HG03520 (cell line): ENCODE data around the gene VAT1.
"Not testable (repeated sequence)": the region's sequence is repeated elsewhere in the genome, so short reads cannot be mapped to it uniquely, and the experiment has no call there.

Experiments used
- ATAC-seq: cut with Tn5 transposase; IDR thresholded peaks from one replicate; pipeline ENCODE4 v1.9.1; 2021; ENCODE audit warnings: mild to moderate bottlenecking, moderate library complexity; ENCODE audit not compliant: unreplicated experiment

Gene VAT1

DNA sequence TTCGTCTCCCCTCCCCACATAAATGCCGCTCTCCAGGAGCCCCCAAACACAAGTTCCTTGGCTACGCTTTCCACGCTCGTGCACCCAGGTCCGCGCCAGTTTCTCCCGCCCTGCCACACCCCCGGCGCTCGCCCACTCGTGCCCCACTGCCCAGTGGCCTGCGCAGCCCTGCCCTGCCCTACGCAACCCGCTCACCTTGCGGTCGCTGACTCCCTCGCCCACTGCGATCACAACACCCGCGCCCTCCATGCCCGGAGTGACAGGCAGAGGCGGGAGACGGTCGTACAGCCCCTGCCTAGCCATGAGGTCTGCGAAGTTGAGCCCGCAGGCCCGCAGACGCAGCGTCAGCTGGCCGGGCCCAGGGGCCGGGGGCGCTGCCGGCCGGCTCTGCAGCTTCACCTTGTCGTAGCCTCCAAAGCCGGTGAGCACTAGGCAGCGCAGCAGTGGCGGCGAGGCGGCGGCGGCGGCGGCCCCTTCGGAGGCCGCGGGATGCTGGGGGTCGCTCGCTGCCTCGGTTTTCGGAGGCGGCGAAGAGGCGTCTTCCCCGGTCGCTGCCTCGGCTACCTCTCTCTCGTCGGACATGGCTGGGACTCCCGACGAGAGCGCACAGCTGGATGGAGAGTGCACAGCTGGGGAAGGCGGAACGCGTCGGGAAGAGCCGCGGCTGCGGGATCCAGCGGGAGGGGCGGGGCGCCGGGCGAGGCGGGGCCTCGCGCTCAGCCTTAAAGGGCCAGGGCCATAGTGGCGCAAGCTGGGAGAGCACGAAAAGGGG, at the start of gene VAT1:
TSS of gene VAT1 (minus strand) at position 645 of the 772 bp plus-strand sequence. CDS start at position 582, 63 bp downstream.
- ATAC-seq: no peak

DNA sequence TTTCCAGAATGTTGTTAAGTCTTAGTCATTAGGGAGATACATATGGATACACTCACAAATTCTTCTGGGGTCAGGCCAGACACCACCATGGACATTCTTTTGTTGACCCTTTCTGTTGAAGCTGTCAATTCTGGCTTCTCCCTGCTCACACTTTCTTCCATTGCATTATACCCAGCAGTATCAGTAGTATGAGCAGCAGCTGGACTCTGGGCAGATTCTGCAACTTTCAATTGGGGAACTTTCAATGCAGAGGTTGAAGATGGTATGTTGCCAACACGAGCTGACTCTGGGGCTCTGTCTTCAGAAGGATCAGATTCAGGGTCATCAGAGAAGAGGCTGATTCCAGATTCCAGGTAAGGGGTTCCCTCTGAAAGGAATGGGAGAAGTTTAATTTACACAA, 48.7 kb upstream of the VAT1 start:
- no peak for ATAC-seq

DNA sequence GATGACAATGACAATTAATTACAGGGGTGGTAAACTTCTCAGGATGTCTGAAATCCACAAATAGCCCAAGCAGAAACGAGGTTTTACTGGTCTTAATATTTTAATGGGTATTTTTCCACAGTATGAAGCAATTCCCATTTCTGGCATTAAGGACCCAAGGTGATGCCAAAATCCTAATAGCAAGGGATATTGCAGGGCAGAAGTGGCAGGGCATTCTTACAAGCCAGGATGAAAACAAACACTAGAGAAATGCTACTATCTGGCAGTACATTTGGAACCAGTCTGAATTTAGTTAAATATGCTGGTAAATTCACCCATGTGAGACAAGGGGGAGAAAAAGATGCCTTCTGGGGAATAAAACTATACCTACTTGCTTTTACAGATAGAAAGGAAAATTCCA, 48.1 kb upstream of the VAT1 start:
- no peak for ATAC-seq

DNA sequence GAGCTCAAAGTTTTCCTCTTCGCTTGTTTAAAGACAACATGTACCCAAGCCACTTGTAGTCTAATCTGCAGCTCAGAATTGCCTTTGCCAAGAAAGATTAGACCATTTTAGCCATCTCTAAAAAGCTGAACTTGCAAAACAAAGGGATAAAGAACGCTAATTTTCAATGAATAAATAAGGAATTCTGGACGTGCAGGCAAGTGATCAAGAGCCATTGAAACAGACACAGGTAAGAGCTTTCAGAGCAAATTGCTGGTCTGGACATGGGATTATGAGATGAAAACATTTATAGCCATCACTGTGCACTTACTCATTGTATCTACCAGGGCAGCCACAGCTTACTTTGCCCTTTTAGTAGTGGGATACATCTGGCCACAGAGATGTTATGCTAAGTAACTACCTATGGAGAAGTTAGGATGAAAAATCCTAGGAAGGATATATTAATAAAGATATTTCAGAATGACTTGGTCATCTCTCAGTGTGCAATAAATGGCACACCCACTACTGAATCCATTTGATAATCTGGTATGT, 47.2 kb upstream of the VAT1 start:
- no peak for ATAC-seq

DNA sequence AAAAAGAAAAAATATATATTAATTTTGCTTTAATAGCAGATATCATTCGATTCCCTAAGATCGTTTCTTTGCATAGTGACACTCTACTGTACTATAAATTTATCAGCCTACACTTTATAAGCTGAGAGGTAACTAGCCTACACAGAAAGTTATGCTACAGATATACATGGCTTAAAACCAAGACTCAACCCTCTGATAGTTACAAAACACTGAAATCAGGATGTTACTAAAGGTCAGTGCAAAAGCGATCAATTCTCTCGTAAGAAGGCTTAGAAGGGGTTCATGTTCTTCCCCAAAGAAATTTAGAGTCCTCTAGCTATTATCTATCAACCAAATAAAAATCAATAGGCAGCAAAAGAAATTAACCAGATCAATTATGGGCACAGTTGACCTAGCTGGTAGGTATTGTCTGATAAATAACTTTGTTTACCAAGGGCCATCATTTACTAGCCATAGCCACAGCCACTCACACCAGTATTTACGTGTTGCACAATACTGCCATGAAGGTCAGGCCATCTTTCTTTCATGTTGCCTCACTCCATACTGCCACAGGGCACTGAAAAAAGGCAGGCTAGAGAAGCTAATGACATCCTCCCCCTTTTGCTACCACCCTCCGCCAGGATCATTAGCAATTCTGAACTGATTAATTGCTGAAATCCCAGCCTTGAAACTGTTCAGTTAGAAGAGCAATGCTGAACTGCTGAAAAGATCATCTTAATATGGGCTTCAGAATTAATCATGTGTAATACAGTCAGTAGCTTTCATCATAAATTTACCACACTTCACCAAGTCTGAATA, 46.6 kb upstream of the VAT1 start:
- ATAC-seq: no peak

DNA sequence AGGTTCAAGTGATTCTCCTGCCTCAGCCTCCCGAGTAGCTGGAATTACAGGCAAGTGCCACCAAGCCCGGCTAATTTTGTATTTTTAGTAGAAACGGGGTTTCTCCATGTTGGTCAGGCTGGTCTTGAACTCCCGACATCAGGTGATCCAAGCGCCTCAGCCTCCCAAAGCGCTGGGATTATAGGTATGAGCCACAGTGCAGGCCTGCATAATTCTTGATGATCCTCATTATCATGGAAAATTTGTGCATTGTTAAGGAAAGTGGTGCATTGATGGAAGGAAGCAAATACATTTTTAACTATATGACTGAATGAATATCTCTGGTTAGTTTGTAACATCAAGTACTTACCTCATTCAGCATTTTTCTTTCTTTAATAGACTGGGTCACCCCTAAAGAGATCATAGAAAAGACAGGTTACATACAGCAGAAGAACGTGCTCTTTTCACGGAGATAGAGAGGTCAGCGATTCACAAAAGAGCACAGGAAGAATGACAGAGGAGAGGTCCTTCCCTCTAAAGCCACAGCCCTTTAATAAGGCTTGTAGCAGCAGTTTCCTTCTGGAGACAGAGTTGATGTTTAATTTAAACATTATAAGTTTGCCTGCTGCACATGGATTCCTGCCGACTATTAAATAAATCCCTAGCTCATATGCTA, 40.9 kb upstream of the VAT1 start:
- no peak for ATAC-seq

DNA sequence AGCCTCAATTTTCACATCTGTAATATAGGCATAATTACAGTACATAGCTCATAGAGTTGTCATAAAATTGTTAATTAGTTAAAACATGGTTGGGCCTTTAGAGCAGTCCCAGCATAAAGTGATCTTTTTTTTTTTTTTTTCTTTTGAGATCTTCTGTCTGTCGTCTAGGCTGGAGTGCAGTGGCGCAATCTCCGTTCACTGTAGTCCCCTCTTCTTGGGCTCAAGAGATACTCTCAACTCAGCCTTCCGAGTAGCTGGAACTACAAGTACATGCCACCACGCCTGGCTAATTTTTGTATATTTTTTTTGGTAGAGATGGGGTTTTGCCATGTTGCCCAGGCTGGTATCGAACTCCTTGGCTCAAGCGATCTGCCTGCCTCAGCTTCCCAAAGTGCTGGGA, 33.9 kb upstream of the VAT1 start:
- ATAC-seq: no peak

DNA sequence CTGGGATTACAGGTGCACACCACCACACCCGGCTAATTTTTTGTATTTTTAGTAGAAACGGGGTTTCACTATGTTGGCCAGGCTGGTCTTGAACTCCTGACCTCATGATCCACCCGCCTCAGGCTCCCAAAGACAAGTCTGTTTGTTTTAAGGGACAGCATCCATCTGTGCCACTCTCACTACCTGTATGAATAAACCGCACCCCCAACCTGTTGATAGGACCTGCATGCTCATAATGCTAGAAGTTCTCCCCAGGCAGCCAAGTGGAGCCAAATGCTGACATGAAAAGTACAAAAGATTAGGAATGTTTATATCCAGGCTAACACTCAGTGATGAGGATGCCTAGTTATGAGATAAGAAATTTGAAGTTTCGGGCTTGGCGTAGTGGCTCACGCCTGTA, 30.8 kb upstream of the VAT1 start:
- ATAC-seq: not testable (repeated sequence)

DNA sequence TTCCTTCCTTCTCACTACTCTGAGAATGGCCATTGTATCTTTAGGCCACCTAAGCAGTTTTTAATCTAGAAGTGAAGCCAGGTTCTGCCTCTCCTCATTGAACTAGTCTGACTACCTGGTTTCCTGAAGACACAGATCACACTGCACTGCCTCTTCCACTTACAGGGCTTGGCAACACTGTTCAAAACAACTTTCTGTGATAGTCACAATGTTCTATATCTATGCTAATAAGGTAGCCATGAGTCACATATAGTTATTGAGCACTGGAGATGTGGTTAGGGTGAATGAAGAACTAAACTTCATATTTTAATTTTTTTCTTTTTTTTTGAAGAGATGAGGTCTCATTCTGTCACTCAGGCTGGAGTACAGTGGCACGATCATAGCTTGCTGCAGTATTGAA, 29.8 kb upstream of the VAT1 start:
- ATAC-seq: no peak

DNA sequence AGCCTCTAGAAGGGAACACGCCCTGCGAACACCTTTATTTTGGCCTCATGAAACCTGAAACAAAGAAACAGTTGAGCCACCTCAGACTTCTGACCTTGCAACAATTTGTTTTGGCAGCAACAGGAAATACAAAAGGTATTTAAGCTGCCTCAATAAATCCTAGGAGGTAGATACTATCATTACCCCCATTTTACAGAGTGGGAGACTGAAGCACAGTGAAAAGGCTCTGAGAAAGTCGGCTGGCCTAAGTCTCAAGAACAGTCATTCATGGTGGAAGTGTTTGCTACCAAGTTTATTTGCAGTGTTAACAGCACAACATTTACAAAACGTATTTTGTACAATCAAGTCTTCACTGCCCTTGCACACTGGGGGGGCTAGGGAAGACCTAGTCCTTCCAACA, 21.8 kb upstream of the VAT1 start:
- no peak for ATAC-seq

DNA sequence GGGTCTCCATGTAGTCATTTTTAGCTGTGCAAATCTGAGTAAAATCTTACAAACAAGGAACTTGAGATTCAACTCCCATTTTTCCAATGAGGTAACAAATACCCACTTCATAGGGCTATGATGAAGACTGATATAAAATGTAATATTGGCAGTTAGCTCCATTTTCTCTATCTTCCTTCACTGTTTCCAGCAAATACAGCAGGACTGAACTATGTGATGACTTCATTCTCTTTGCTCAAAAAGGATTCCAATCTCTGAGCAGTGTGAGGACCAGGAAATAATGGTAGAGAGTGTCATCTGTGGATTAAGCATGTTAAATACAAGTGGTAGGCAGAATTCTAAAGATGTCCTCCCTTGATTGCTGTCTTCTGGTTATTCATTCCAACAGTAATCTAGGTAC, 21.1 kb upstream of the VAT1 start:
- no peak for ATAC-seq

DNA sequence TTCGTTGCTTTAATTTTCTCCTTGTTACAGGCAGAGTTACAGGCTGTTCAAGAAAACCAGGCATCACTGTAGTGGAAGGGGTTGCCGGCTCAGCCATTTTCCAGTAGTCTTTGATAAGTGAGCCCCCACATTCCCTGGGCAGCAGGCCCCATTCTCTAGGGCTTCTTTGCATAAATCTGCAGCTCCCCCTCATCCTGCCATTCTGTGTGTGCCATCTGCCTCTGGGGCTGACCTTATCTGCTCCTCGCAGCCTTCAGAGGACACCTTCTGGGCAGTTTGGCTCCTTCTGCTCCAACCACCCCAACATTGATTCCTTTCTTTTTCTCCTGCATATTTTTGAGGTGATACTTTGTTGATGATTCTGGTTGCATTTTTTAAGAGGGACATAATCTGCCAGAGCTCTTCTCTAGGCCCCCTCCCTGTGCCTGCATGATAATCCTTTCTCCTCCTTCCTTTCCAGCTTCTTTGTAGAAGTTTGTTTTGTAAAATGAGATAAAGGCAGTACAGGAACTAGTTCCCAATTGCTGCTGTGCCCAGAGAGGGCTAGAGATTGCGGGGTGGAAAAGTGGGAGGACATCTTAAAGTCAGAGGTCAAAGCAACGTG, 19.9 kb upstream of the VAT1 start:
- no peak for ATAC-seq

DNA sequence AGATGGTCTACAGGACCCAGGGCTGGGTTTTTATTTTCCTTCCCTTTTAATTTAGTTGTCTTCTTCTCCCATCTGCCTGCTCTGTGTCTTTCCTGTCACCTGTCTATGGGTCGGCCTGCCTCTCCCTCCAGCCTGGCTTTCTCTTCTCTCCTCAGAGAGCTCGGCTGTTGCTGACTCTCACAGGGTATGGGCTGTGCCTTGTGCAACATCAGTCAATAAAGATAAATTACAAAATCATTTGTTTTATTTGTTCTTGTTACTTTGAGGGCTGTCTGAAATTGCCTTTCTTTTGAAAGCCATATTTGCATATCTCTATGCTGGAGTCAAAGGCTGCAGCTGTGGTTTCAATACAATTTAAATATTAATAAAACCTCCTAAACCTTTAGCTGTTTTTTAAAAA, 18.5 kb upstream of the VAT1 start:
- no peak for ATAC-seq

DNA sequence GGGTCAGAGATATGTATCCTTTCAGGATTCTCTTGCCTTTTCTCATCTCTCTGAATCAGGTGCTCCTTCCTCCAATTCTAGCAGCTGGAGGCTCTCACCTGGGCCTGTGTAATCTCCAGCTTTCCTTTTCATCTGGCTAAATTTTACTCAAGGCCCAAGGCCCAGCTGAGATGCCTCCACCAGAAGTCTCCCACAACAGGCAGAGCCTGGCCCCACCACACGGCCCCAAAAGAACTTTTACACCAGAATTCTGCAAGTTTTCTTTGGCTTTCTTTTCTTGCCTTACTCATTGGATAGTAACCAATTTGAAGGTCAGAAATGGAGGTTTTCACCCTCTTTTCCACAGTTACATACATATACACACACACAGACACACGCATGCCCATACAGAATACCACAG, 17.5 kb upstream of the VAT1 start:
- no peak for ATAC-seq

DNA sequence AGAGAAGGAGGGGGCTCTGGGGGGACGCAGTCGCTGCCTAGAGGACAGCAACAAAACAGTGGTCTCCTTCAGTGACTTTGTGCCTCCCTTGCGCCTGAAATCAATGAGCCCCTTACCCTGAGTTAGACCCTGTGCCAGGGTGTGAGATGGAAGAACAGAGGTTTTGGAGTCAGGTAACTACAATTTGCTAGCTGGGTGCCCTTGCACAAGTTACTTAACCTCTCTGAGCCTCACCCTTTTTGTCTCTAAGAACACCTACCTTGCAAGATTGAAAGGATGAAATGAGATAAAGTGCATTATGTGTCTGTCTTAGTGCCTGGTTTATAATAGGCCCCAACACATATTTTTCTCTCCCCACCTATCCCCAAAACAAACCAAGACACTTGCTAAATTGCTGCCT, 12.7 kb upstream of the VAT1 start:
- no peak for ATAC-seq

DNA sequence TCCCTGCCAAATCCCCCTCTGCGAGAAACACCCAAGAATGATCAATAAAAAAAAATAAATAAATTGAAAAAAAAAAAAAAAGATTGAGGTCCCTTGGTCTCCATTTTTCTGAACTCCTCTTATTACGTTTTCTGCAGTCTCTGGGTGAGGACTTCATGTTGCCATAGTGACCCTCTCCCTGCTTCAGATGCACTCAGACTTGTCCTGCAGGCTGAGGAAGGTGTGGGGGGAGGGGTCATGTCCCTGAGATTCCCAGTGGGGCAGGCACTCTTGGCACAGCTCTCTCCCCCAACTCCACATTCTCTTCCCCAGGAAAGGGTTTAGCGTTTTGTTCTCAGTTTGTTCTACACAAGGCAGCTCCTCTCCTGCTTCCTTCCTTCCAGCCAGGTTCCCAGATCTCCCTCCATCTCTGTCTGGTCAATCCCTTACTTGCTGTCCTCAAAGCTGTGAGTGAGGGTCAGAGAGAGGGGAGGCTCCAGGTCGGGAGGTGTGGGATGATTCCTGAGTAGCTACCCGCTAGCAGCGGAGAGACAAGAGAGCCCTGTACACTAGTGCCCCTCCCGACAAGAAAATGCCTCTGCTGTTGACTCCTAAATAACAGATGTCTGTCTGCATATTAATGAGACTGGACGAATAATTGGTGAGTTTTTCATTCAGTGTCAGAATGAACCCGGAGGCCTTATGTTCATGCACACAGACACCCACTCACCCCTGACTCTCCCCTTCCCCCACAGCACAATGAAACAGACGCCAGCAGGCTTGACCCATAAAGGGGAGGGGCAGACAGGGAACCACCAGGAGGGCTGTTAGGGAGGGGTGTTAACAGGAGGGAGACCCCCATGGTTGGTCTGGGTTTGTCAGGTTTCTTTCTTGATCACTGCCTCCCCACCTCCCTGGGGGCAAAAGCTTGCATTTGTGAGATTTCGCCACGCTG, 12.0 kb upstream of the VAT1 start:
- no peak for ATAC-seq

DNA sequence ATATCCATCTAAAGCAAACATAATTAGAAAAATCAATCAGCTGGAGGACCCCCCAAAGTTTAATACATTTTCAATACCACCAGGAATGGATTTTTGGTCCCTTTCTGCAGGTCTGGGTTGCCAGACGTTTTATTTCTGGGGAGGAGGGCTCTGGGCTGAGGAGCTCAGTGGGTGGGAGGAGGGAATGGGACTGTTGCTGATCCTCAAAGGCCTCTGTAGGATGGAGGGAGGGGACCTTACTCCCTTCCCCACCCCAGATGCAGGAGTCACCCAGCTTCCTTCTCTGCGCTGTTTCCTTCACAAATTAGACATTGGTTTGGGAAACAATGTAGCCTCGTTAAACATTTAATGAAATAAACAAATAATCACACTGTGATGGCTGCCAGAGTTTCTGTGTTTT, 9.5 kb upstream of the VAT1 start:
- no peak for ATAC-seq

DNA sequence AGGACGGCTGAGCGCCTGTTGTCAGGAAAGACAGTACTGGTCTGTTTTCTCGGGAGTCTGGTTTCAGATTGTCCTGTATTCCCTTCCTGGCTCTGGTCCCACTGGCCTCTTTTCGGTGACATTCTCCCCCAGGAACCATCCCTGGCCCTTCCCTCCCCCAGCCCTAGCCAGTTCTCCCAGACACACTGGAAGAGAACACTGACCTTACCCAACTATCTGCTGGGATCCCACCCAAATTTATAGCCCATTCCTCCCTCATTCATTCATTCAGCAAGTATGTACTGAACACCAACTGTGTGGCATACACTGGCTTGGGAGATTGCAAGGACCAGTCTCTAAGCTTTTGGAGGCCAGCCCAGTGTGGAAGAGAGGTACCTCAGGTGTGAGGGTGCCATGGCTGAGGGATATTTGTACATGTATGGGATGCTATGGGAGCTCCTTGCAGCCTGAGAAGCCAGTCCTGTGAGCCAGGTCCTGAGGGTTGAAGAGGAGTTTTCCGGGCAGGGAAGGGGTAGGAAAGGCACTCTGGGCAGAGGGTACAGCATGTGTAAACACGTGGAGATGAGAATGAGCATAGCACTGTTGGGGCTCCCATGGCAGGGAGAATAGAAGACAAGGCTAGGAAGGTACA, 8.1 kb upstream of the VAT1 start:
- ATAC-seq: no peak

DNA sequence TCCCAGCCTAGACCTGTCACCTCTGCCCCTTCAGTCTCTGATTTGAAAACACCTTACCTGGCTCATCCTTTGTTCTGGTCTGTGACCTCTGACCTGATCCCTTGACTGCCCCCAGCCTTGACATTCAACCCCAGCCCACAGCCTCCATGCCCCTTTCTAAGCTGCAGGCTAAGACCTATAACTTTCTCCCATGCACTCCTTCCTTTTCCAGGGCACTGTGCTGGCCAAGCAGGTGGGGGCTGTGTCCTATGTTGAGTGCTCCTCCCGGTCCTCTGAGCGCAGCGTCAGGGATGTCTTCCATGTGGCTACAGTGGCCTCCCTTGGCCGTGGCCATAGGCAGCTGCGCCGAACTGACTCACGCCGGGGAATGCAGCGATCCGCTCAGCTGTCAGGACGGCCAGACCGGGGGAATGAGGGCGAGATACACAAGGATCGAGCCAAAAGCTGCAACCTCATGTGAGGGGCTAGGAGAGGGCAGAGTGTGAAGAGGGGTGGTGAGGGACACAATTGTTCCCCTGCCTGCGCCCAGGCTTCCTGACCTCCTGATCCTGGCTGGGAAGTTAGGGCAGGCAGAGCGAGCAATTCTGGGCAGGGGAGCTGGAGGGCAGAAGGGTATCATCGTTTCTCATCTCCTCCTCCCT, 6.2 kb upstream of the VAT1 start:
- ATAC-seq: no peak
